Measurements from ENCODE around the gene SLC25A38.

DNA sequence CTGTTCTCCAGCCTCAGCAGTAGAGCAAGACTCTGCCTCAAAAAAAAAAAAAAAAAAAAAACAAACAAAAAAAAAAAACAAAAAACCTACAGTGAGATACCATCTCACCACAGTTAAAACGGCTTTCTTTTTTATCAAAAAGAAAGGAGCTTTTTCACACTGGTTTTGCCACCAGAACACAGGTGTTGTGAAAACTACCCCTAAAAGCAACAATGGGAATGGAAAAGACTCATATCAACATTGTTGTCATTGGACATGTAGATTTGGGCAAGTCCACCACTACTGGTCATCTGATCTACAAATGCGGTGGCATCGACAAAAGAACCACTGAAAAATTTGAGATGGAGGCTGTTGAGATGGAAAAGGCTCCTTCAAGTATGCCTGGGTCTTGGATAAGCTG lies 24.8 kb upstream of the SLC25A38 start:
- TF ChIP-seq, protein P1, sequence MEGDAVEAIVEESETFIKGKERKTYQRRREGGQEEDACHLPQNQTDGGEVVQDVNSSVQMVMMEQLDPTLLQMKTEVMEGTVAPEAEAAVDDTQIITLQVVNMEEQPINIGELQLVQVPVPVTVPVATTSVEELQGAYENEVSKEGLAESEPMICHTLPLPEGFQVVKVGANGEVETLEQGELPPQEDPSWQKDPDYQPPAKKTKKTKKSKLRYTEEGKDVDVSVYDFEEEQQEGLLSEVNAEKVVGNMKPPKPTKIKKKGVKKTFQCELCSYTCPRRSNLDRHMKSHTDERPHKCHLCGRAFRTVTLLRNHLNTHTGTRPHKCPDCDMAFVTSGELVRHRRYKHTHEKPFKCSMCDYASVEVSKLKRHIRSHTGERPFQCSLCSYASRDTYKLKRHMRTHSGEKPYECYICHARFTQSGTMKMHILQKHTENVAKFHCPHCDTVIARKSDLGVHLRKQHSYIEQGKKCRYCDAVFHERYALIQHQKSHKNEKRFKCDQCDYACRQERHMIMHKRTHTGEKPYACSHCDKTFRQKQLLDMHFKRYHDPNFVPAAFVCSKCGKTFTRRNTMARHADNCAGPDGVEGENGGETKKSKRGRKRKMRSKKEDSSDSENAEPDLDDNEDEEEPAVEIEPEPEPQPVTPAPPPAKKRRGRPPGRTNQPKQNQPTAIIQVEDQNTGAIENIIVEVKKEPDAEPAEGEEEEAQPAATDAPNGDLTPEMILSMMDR (conservative IDR thresholded peaks at IDR 0.05; ENCODE audit: low read depth in 2 of 2): no peak
- TF ChIP-seq EZH2 (IDR thresholded peaks at IDR 0.05; ENCODE audit: low read depth, unreplicated experiment) (no peak), CREB1 (CRISPR knock-in tag; IDR thresholded peaks at IDR 0.05; ENCODE audit: low read depth) (no peak), POLR2AphosphoS5 (IDR thresholded peaks at IDR 0.05; ENCODE audit: low read depth) (no peak)
- TF ChIP-seq, protein P2, sequence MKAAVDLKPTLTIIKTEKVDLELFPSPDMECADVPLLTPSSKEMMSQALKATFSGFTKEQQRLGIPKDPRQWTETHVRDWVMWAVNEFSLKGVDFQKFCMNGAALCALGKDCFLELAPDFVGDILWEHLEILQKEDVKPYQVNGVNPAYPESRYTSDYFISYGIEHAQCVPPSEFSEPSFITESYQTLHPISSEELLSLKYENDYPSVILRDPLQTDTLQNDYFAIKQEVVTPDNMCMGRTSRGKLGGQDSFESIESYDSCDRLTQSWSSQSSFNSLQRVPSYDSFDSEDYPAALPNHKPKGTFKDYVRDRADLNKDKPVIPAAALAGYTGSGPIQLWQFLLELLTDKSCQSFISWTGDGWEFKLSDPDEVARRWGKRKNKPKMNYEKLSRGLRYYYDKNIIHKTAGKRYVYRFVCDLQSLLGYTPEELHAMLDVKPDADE (IDR thresholded peaks at IDR 0.05): no peak
